HG03159 (cell line): ENCODE measurements around the gene ZNF480.
"Not testable (repeated sequence)": the region's sequence is repeated elsewhere in the genome, so short reads cannot be mapped to it uniquely, and the experiment has no call there.

Experiments
- ATAC-seq: cut with Tn5 transposase; IDR thresholded peaks from one replicate; pipeline ENCODE4 v1.9.1; 2021; ENCODE audit warnings: mild to moderate bottlenecking, moderate library complexity; ENCODE audit not compliant: unreplicated experiment

ZNF480 gene

GRCh38 chr19:52336791-52337381, 39.9 kb downstream of the ZNF480 start:
- ATAC-seq: no peak

GRCh38 chr19:52339022-52339421, 42.1 kb downstream of the ZNF480 start:
- not testable (repeated sequence) for ATAC-seq

DNA sequence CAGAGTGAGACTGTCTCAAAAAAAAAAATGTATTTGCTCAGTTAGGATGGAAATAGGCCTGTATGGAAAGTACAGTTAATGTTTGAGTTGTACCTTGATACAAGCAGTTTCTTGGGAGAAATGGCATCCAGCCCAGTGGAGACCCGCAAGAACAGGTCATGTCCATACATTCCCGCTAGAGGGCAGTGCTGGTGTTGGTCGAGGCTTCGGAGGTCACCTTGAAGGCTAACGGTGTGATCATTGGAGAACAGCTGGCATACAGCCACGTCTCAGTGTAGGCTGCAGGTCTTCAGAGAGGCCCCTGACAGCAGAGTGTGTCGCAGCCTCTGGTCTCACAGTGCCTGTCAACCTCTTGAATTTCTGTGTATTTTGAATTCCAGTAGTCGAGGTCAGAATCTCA, 46.6 kb downstream of the ZNF480 start:
- no peak for ATAC-seq

DNA sequence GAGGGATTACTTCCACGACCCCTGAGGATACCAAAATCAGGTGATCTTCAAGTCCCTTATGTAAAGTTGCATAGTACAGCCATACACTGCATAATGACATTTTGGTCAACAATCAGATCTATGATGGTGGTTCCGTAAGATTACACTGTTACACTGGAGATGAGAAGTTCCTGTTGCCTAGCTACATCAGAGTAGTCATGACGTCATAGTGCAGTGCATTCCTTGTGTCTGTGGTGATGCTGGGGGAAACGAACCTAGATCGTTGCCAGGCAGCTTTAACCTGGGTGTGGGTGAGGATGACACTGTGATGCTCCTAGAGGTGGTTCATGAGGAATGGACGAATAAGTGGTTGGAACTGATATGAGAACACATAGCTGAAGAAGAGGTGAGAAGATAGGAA, 48.2 kb downstream of the ZNF480 start:
- ATAC-seq: no peak

DNA sequence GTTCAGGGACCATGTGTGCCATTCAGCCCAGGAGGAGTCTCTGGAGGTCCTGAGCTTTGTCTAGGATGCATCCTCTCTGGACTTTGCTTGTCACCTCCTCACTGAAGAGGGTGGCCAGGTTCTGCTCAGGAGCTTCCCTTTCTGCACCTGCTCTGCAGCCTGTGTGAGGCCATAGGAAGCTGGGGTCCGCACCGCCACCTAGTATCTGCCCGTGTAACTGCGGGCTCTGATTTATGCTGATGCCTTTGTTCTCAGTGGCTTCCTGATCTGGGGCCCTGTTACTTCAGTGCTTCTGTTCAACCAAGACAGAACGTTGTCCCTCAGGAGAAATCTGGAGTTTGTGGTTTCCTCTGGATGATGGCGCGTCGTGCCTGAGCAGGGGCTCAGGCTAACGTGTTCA, 54.5 kb downstream of the ZNF480 start:
- ATAC-seq: no peak

DNA sequence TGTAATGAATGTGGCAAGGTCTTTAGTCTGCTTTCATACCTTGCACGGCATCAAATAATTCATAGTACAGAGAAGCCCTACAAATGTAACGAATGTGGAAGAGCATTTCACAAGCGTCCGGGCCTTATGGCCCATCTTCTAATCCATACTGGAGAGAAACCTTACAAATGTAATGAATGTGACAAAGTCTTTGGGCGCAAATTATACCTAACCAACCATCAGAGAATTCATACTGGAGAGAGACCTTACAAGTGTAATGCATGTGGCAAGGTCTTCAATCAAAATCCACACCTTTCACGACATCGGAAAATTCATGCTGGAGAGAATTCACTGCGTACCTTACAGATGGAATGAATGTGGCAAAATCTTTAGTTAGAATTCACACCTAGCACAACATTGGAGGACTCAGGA, 69.5 kb downstream of the ZNF480 start:
- no peak for ATAC-seq

GRCh38 chr19:52369559-52370340, 72.8 kb downstream of the ZNF480 start, which contains the start of gene ZNF880:
Gene ZNF880, plus strand, starts transcription at chr19:52369923. Its CDS starts 43 bp downstream, at chr19:52369966.
- peak; percentile 84 for ATAC-seq

GRCh38 chr19:52370341-52370710, 73.4 kb downstream of the ZNF480 start:
- no peak for ATAC-seq
